ENCODE data around the gene TCEANC2. TPM values are rescaled to one million over a fixed set of nuclear protein-coding genes. Genes with fewer than 3 reads are reported as not detected.

Gene TCEANC2
- total RNA-seq, 4 donors from 2014 or later, result 1.5 to 7.3 (median 3.2) TPM

GRCh38 chr1:54069791-54070170 lies 16.4 kb downstream of the TCEANC2 start:
- intact Hi-C loops (cut with DNase I; ENCODE audit: low total_unique reads), result loop anchor here (10.0 kb wide), 2 partner anchors 425 to 745 kb away; no protein-coding TSS in a partner anchor
- no peaks in the 10 kb centered on the region for H3K4me1 ChIP-seq
- no peak overlapping the region for H3K27ac ChIP-seq

GRCh38 chr1:54070171-54070837 lies 16.9 kb downstream of the TCEANC2 start:
- DNase-seq, result no peak
- H3K27ac ChIP-seq, result no peak overlapping the region
- no peaks in the 10 kb centered on the region for H3K27me3 ChIP-seq
- TF ChIP-seq POLR2A (IDR thresholded peaks at IDR 0.05), result no peak
- TF ChIP-seq CTCF (IDR thresholded peaks at IDR 0.05), result peak; percentile 68 to 86 (median 82)
- H3K4me3 ChIP-seq, result no peak overlapping the region
- intact Hi-C loops (cut with DNase I; ENCODE audit: low total_unique reads), result loop anchor here (10.0 kb wide), 1 partner anchor 424 kb away; no protein-coding TSS in a partner anchor
- no peaks in the 10 kb centered on the region for H3K36me3 ChIP-seq
- H3K4me1 ChIP-seq, result no peaks in the 10 kb centered on the region
- H3K9me3 ChIP-seq, result no peaks in the 10 kb centered on the region

More at GRCh38 chr1:54069791-54070170, 16.4 kb downstream of the TCEANC2 start:
- Histone ChIP-seq H3K9me3 (no peaks in the 10 kb centered on the region), H3K4me3 (no peak overlapping the region), H3K36me3 (no peaks in the 10 kb centered on the region), H3K27me3 (no peaks in the 10 kb centered on the region)
- no peak for DNase-seq
- TF ChIP-seq CTCF (IDR thresholded peaks at IDR 0.05), result no peak
- TF ChIP-seq POLR2A (IDR thresholded peaks at IDR 0.05), result no peak

GRCh38 chr1:54077359-54077758 lies 24.0 kb downstream of the TCEANC2 start:
- Histone ChIP-seq H3K4me1 (no peaks in the 10 kb centered on the region), H3K4me3 (no peak overlapping the region), H3K36me3 (no peaks in the 10 kb centered on the region), H3K9me3 (no peaks in the 10 kb centered on the region), H3K27me3 (no peaks in the 10 kb centered on the region), H3K27ac (no peak overlapping the region)
- intact Hi-C loops (cut with DNase I; ENCODE audit: low total_unique reads), result loop anchor here (10.0 kb wide), 1 partner anchor 417 kb away; no protein-coding TSS in a partner anchor
- TF ChIP-seq POLR2A (IDR thresholded peaks at IDR 0.05) (no peak), CTCF (IDR thresholded peaks at IDR 0.05) (no peak)
- no peak for DNase-seq

- H3K27me3 ChIP-seq, result no peaks in the 10 kb centered on the region
- TF ChIP-seq CTCF (IDR thresholded peaks at IDR 0.05) (no peak), POLR2A (IDR thresholded peaks at IDR 0.05) (no peak)
- H3K9me3 ChIP-seq, result no peaks in the 10 kb centered on the region
- H3K27ac ChIP-seq, result no peak overlapping the region
- intact Hi-C loops (cut with DNase I; ENCODE audit: low total_unique reads), result no loop called here
- H3K4me1 ChIP-seq, result no peaks in the 10 kb centered on the region
- no peaks in the 10 kb centered on the region for H3K36me3 ChIP-seq
- H3K4me3 ChIP-seq, result no peak overlapping the region
- DNase-seq, result no peak
Measured at GRCh38 chr1:54080598-54081049, 27.2 kb downstream of the TCEANC2 start.

Measured in uterus (tissue), 4 donors.